ENCODE results near the gene KIAA0408.
"Not testable (repeated sequence)": the region's sequence is repeated elsewhere in the genome, so short reads cannot be mapped to it uniquely, and the experiment has no call there.

Gene KIAA0408

DNA sequence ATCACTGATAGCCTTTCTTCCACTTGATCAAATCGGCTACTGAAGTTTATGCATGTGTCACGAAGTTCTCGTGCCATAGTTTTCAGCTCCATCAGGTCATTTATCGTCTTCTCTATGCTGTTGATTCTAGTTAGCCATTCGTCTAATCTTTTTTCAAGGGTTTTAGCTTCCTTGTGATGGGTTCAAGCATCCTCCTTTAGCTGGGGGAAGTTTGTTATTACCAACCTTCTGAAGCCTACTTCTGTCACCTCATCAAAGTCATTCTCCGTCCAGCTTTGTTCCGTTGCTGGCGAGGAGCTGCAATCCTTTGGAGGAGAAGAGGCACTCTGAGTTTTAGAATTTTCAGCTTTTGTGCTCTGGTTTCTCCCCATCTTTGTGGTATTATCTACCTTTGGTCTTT, 47.2 kb downstream of the KIAA0408 start:
- not testable (repeated sequence) for DNase-seq

Measured in C1 segment of cervical spinal cord (tissue), 14 donors.